Endothelial cell of umbilical vein (primary cell): ENCODE results near the gene AUTS2.

Source experiments
- CTCF ChIP-seq, 2 donors: IDR thresholded peaks; 1 replicate in 1 of 2; 2 replicates in 1 of 2; pipeline ENCODE4 v1.5.1; 2011; ENCODE audit warnings: low read length in 2 of 2, mild to moderate bottlenecking in 2 of 2, moderate library complexity in 2 of 2, control low read depth in 1 of 2, inconsistent platforms in 1 of 2, low read depth in 1 of 2; ENCODE audit not compliant: insufficient read depth in 1 of 2; ENCODE audit errors: extremely low read depth in 1 of 2
- EZH2 ChIP-seq: IDR thresholded peaks from 2 replicates; pipeline ENCODE4 v1.6.1; 2012; ENCODE audit warnings: borderline replicate concordance, low read depth, mild to moderate bottlenecking, moderate library complexity, low read length, inconsistent platforms; ENCODE audit not compliant: severe bottlenecking
- GATA2 ChIP-seq: IDR thresholded peaks from 2 replicates; pipeline ENCODE4 v1.7.0; 2011; ENCODE audit warnings: low read depth, mild to moderate bottlenecking, moderate library complexity, mixed read lengths, low read length; ENCODE audit not compliant: insufficient read length, insufficient read depth
- MYC ChIP-seq: IDR thresholded peaks from one replicate; pipeline ENCODE4 v1.6.1; 2011; ENCODE audit warnings: mild to moderate bottlenecking, low read depth, low read length
- POLR2A ChIP-seq: IDR thresholded peaks from 2 replicates; pipeline ENCODE4 v1.6.1; 2012; ENCODE audit warnings: low read depth, mild to moderate bottlenecking, control low read depth, low read length

GRCh38 chr7:70408891-70409290, 810.6 kb downstream of the AUTS2 start:
- TF ChIP-seq EZH2 (no peak), CTCF (IDR thresholded peaks at IDR 0.05; ENCODE audit: extremely low read depth in 1 of 2, insufficient read depth in 1 of 2, low read depth in 1 of 2, low read length in 2 of 2) (no peak), GATA2 (no peak), POLR2A (no peak), MYC (no peak)
